Activated CD4-positive, CD25-positive, alpha-beta regulatory T cell treated with anti-CD3 and anti-CD28 coated beads, Interleukin-2, amount 50 U/mL, for 24 hours (primary cell): ENCODE data around the gene XPC.
A peak's percentile ranks its signal among the peaks of the same experiment; 100 is the strongest.
"Not testable (repeated sequence)": the region's sequence is repeated elsewhere in the genome, so short reads cannot be mapped to it uniquely, and the experiment has no call there.

Source experiments
- ATAC-seq, 2 donors: fragments of 150-1000 bp; cut with Tn5 transposase; one replicate each; pipeline ENCODE4 v1.10.0; 2021; ENCODE audit warnings: mild to moderate bottlenecking in 1 of 2, moderate library complexity in 1 of 2

Gene XPC

GRCh38 chr3:14178247-14179113 lies at the start of gene XPC, which contains the start of gene LSM3:
Gene XPC, minus strand, starts transcription at chr3:14178601. Its CDS starts 33 bp downstream, at chr3:14178568.
Gene LSM3, plus strand, starts transcription at chr3:14178817. Its CDS starts 44 bp downstream, at chr3:14178861.
- peak; percentile 93 to 94 for ATAC-seq

- ATAC-seq, result no peak
Observed at GRCh38 chr3:14227856-14228255, 49.5 kb upstream of the XPC start.

GRCh38 chr3:14226351-14226750 lies 48.0 kb upstream of the XPC start:
- not testable (repeated sequence) for ATAC-seq

GRCh38 chr3:14225421-14225820 lies 47.0 kb upstream of the XPC start:
- ATAC-seq, result no peak

GRCh38 chr3:14224895-14225294 lies 46.5 kb upstream of the XPC start:
- ATAC-seq, result no peak

- ATAC-seq, result no peak
Observed at GRCh38 chr3:14223595-14223994, 45.2 kb upstream of the XPC start.

- ATAC-seq, result no peak
Observed at GRCh38 chr3:14222900-14223594, 44.6 kb upstream of the XPC start.

GRCh38 chr3:14222457-14222856 lies 44.1 kb upstream of the XPC start:
- no peak for ATAC-seq

- no peak for ATAC-seq
Observed at GRCh38 chr3:14221902-14222301, 43.5 kb upstream of the XPC start.

GRCh38 chr3:14220933-14221332 lies 42.5 kb upstream of the XPC start:
- no peak for ATAC-seq

- ATAC-seq, result no peak
Observed at GRCh38 chr3:14218355-14218754, 40.0 kb upstream of the XPC start.

- peak; percentile 80 to 99 for ATAC-seq
Observed at GRCh38 chr3:14216257-14217048, 38.1 kb upstream of the XPC start.

- no peak for ATAC-seq
Observed at GRCh38 chr3:14214764-14215163, 36.4 kb upstream of the XPC start.

GRCh38 chr3:14213066-14213774 lies 34.8 kb upstream of the XPC start:
- no peak for ATAC-seq

- ATAC-seq, result no peak
Observed at GRCh38 chr3:14212032-14212431, 33.6 kb upstream of the XPC start.

- ATAC-seq, result no peak
Observed at GRCh38 chr3:14211621-14212020, 33.2 kb upstream of the XPC start.

- ATAC-seq, result no peak
Observed at GRCh38 chr3:14210843-14211594, 32.6 kb upstream of the XPC start.

GRCh38 chr3:14210290-14210688 lies 31.9 kb upstream of the XPC start:
- ATAC-seq, result no peak

GRCh38 chr3:14209581-14210289 lies 31.3 kb upstream of the XPC start:
- no peak for ATAC-seq

GRCh38 chr3:14208977-14209394 lies 30.6 kb upstream of the XPC start:
- ATAC-seq, result no peak

GRCh38 chr3:14208168-14208567 lies 29.8 kb upstream of the XPC start:
- no peak for ATAC-seq
